ENCODE data around the gene IGSF8. TPM values are rescaled to one million over a fixed set of nuclear protein-coding genes. Genes with fewer than 3 reads are reported as not detected.

The IGSF8 gene
- total RNA-seq, 1 donor from 2014 or later = 17.2 TPM

DNA sequence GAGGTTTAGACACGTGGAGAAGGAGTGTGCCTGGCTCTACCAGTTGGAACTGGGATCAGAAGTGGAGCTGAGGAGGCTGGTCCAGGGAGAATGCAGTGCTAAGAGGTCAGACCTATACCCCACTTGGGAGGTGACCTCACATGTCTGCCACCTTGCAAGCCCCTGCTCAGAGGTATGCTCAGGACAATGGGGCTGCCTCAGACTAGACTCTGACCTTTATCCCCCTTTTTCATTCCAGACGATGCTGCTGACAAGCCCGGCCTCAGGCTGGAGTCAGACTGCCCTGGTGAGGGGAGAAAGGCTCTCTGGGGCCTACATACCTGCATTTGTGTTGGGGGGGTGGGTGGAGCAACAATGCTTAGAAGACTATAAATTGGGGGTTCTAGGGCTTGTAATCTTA lies 33.7 kb downstream of the IGSF8 start:
- Mint-ChIP-seq H3K27me3 (ENCODE audit: unreplicated experiment) (peaks cover 18% of the 10 kb centered on the region), H3K27ac (ENCODE audit: unreplicated experiment) (no peak overlapping the region), H3K4me1 (ENCODE audit: unreplicated experiment) (no peaks in the 10 kb centered on the region), H3K4me3 (ENCODE audit: unreplicated experiment) (no peak overlapping the region), H3K36me3 (ENCODE audit: low read depth, unreplicated experiment) (no peaks in the 10 kb centered on the region), H3K9me3 (ENCODE audit: unreplicated experiment) (no peaks in the 10 kb centered on the region)
- TF ChIP-seq, protein P1, sequence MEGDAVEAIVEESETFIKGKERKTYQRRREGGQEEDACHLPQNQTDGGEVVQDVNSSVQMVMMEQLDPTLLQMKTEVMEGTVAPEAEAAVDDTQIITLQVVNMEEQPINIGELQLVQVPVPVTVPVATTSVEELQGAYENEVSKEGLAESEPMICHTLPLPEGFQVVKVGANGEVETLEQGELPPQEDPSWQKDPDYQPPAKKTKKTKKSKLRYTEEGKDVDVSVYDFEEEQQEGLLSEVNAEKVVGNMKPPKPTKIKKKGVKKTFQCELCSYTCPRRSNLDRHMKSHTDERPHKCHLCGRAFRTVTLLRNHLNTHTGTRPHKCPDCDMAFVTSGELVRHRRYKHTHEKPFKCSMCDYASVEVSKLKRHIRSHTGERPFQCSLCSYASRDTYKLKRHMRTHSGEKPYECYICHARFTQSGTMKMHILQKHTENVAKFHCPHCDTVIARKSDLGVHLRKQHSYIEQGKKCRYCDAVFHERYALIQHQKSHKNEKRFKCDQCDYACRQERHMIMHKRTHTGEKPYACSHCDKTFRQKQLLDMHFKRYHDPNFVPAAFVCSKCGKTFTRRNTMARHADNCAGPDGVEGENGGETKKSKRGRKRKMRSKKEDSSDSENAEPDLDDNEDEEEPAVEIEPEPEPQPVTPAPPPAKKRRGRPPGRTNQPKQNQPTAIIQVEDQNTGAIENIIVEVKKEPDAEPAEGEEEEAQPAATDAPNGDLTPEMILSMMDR (IDR thresholded peaks at IDR 0.05; ENCODE audit: unreplicated experiment) = no peak
- DNase-seq (ENCODE audit: low spot score) = no peak

DNA sequence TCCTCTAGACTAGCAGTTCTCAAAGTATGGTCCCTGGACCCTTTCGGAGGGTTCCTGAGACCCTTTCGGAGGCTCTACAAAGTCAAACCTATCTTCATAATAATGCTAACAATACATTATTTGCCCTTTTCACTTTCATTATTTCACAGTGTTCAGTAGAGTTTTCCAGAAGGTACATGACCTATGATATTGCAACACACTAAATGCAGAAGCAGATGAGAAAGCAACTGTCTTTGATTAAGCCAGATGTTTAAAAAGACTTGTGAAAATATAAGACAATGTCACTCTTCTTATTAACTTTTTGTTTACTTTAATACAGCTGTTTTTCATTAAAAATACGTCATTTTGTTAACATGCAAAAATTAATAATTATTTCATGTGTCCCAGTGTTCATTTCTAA lies 34.3 kb downstream of the IGSF8 start:
- TF ChIP-seq, protein P1 (IDR thresholded peaks at IDR 0.05; ENCODE audit: unreplicated experiment) = no peak

DNA sequence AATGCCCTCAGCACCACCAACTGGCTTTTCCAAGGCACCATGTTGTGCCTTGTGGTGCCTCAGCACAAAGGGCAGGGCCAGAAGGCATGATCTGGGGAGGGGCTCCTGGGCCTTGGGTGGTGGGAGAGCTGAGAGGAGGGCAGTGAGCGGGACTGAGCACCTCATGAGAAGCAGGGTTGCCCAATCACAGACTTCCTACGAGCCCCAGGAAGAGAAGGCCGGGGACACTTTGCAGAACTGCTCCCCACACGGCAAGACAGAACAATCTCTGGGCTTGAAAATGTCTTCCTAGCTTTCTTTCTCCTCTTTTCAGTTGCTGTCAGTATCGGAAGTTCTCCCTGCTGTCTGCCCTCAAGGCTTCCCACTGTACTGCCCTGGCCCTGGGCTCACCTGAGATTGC lies 35.2 kb downstream of the IGSF8 start:
- Mint-ChIP-seq H3K27ac (ENCODE audit: unreplicated experiment) (no peak overlapping the region), H3K27me3 (ENCODE audit: unreplicated experiment) (peaks cover 16% of the 10 kb centered on the region), H3K4me3 (ENCODE audit: unreplicated experiment) (no peak overlapping the region), H3K36me3 (ENCODE audit: low read depth, unreplicated experiment) (no peaks in the 10 kb centered on the region), H3K4me1 (ENCODE audit: unreplicated experiment) (no peaks in the 10 kb centered on the region), H3K9me3 (ENCODE audit: unreplicated experiment) (no peaks in the 10 kb centered on the region)
- TF ChIP-seq, protein P1 (IDR thresholded peaks at IDR 0.05; ENCODE audit: unreplicated experiment) = no peak
- no peak for DNase-seq (ENCODE audit: low spot score)

More for the DNA sequence above, 34.3 kb downstream of the IGSF8 start:
- Mint-ChIP-seq H3K27ac (ENCODE audit: unreplicated experiment) (no peak overlapping the region), H3K36me3 (ENCODE audit: low read depth, unreplicated experiment) (no peaks in the 10 kb centered on the region), H3K9me3 (ENCODE audit: unreplicated experiment) (no peaks in the 10 kb centered on the region), H3K4me3 (ENCODE audit: unreplicated experiment) (no peak overlapping the region), H3K27me3 (ENCODE audit: unreplicated experiment) (peaks cover 18% of the 10 kb centered on the region), H3K4me1 (ENCODE audit: unreplicated experiment) (no peaks in the 10 kb centered on the region)
- DNase-seq (ENCODE audit: low spot score) = no peak

DNA sequence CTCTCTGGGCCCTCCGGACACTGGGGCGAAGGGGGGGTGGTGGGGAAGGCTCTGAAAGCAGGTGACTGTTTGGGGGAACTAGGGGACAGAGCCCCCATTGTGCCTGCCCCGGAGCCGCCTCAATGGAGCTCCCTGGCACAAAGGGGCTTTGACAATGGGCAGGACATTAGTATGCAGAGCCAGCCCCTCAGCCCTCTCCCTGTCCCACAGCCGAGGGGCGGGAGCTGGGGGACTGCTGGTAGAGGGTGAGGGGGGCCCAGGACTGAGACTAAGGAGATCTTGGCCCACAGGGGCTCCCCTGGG lies 36.2 kb downstream of the IGSF8 start:
- H3K4me3 Mint-ChIP-seq (ENCODE audit: unreplicated experiment) = no peak overlapping the region
- peaks cover 16% of the 10 kb centered on the region for H3K27me3 Mint-ChIP-seq (ENCODE audit: unreplicated experiment)
- H3K9me3 Mint-ChIP-seq (ENCODE audit: unreplicated experiment) = no peaks in the 10 kb centered on the region
- DNase-seq (ENCODE audit: low spot score) = no peak
- H3K4me1 Mint-ChIP-seq (ENCODE audit: unreplicated experiment) = no peaks in the 10 kb centered on the region
- TF ChIP-seq, protein P1 (IDR thresholded peaks at IDR 0.05; ENCODE audit: unreplicated experiment) = no peak
- H3K36me3 Mint-ChIP-seq (ENCODE audit: low read depth, unreplicated experiment) = no peaks in the 10 kb centered on the region
- no peak overlapping the region for H3K27ac Mint-ChIP-seq (ENCODE audit: unreplicated experiment)

GRCh38 chr1:160061369-160062229 lies 36.8 kb downstream of the IGSF8 start:
- Mint-ChIP-seq H3K9me3 (ENCODE audit: unreplicated experiment) (no peaks in the 10 kb centered on the region), H3K4me1 (ENCODE audit: unreplicated experiment) (no peaks in the 10 kb centered on the region), H3K4me3 (ENCODE audit: unreplicated experiment) (no peak overlapping the region), H3K36me3 (ENCODE audit: low read depth, unreplicated experiment) (no peaks in the 10 kb centered on the region), H3K27me3 (ENCODE audit: unreplicated experiment) (peaks cover 16% of the 10 kb centered on the region), H3K27ac (ENCODE audit: unreplicated experiment) (no peak overlapping the region)
- DNase-seq (ENCODE audit: low spot score) = no peak
- TF ChIP-seq, protein P1 (IDR thresholded peaks at IDR 0.05; ENCODE audit: unreplicated experiment) = no peak

Measured in endothelial cell (in vitro differentiated cells).